Endothelial cell of umbilical vein (primary cell): ENCODE measurements around the gene YEATS4. TPM values are rescaled to one million over a fixed set of nuclear protein-coding genes. Genes with fewer than 3 reads are reported as not detected.

Source experiments
- BruUV-seq: library from RNA; stranded (reverse); fragments of 400-500 nt; replicated peaks from 2 replicates; lab custom pipeline; 2021; lab: Mats Ljungman, UMichigan
- CTCF ChIA-PET: fragments of 300-600, 350-600 bp; sonication (Branson Sonifier 250); formaldehyde crosslinking; loops from one replicate; lab custom pipeline; 2021; ENCODE audit warnings: antibody characterized with exemption, inconsistent platforms; lab: Charles Lee
- POLR2A ChIA-PET: fragments of 300-600, 350-600 bp; sonication (Branson Sonifier 250); formaldehyde crosslinking; loops from one replicate; lab custom pipeline; 2021; ENCODE audit warnings: antibody characterized with exemption, inconsistent platforms; lab: Charles Lee
- DNase-seq: peaks from one replicate; pipeline ENCODE4 v3.0.0-alpha.2; 2011; ENCODE audit warnings: low read depth, low spot score
- FAIRE-seq: peaks from 2 replicates; lab custom pipeline; 2011; peaks lifted over from hg19 to GRCh38; lab: Jason Lieb, UNC
- H2AFZ ChIP-seq: 2 replicates; pipeline ENCODE4 v1.6.0; 2012; ENCODE audit warnings: low read depth, low read length, control low read depth, inconsistent platforms
- H3K27ac ChIP-seq: 2 replicates; pipeline ENCODE4 v1.5.1; 2011; ENCODE audit warnings: low read depth, mild to moderate bottlenecking, control low read depth, low read length, moderate library complexity; ENCODE audit not compliant: insufficient read depth
- H3K27me3 ChIP-seq, 2 experiments: 2 replicates each; pipeline versions ENCODE4 v1.6.0 to v1.6.1; 2011; ENCODE audit warnings: low read length in 2 of 2, mixed read lengths in 1 of 2; ENCODE audit not compliant: control insufficient read depth in 2 of 2, insufficient read depth in 2 of 2
- H3K36me3 ChIP-seq, 2 experiments: 2 replicates in 1 of 2; 3 replicates in 1 of 2; pipeline ENCODE4 v1.5.1; 2011; ENCODE audit warnings: low read length in 2 of 2, mild to moderate bottlenecking in 1 of 2, moderate library complexity in 1 of 2; ENCODE audit not compliant: control insufficient read depth in 2 of 2, insufficient read depth in 2 of 2; ENCODE audit errors: extremely low read depth in 1 of 2
- H3K4me1 ChIP-seq: 3 replicates; pipeline ENCODE4 v1.5.1; 2011; ENCODE audit warnings: mild to moderate bottlenecking, low read length; ENCODE audit not compliant: control insufficient read depth, insufficient read depth; ENCODE audit errors: extremely low read depth
- H3K4me2 ChIP-seq: 2 replicates; pipeline ENCODE4 v1.6.1; 2011; ENCODE audit warnings: low read length, control low read depth, mixed read lengths; ENCODE audit not compliant: insufficient read depth
- H3K4me3 ChIP-seq, 3 experiments: fragments of 200-600 bp in 1 of 3; sonication (generic), shearing (Covaris generic) in 1 of 3; replicated peaks in 1 of 3; 2 replicates each; pipeline ENCODE4 v1.5.1; 2011 to 2016; ENCODE audit warnings: control low read depth in 3 of 3, low read length in 3 of 3, mild to moderate bottlenecking in 2 of 3, inconsistent platforms in 1 of 3, low read depth in 1 of 3, moderate library complexity in 1 of 3; ENCODE audit not compliant: insufficient read depth in 1 of 3
- H3K79me2 ChIP-seq: 2 replicates; pipeline ENCODE4 v1.6.0; 2012; ENCODE audit warnings: low read length, inconsistent platforms; ENCODE audit not compliant: control insufficient read depth, insufficient read depth
- H3K9ac ChIP-seq: replicated peaks from 2 replicates; pipeline ENCODE3; 2011; ENCODE audit warnings: low read length, control low read depth; ENCODE audit not compliant: insufficient read depth; ENCODE audit errors: extremely low read depth
- H3K9me1 ChIP-seq: replicated peaks from 3 replicates; pipeline ENCODE4 v1.6.0; 2011; ENCODE audit warnings: mild to moderate bottlenecking, low read length; ENCODE audit not compliant: control insufficient read depth, insufficient read depth; ENCODE audit errors: extremely low read depth
- H3K9me3 ChIP-seq: replicated peaks from 2 replicates; pipeline ENCODE4 v1.5.1; 2012; ENCODE audit warnings: low read length, inconsistent platforms; ENCODE audit not compliant: control insufficient read depth, insufficient read depth
- H4K20me1 ChIP-seq: replicated peaks from 2 replicates; pipeline ENCODE3; 2011; ENCODE audit warnings: mild to moderate bottlenecking, low read length; ENCODE audit not compliant: control insufficient read depth, insufficient read depth; ENCODE audit errors: extremely low read depth
- CTCF ChIP-seq, 2 donors: IDR thresholded peaks; 1 replicate in 1 of 2; 2 replicates in 1 of 2; pipeline ENCODE4 v1.5.1; 2011; ENCODE audit warnings: low read length in 2 of 2, mild to moderate bottlenecking in 2 of 2, moderate library complexity in 2 of 2, control low read depth in 1 of 2, inconsistent platforms in 1 of 2, low read depth in 1 of 2; ENCODE audit not compliant: insufficient read depth in 1 of 2; ENCODE audit errors: extremely low read depth in 1 of 2
- EZH2 ChIP-seq: IDR thresholded peaks from 2 replicates; pipeline ENCODE4 v1.6.1; 2012; ENCODE audit warnings: borderline replicate concordance, low read depth, mild to moderate bottlenecking, moderate library complexity, low read length, inconsistent platforms; ENCODE audit not compliant: severe bottlenecking
- FOS ChIP-seq: IDR thresholded peaks from 2 replicates; pipeline ENCODE4 v1.6.1; 2011; ENCODE audit warnings: mild to moderate bottlenecking, low read length, moderate library complexity, borderline replicate concordance; ENCODE audit not compliant: insufficient read depth
- GATA2 ChIP-seq: IDR thresholded peaks from 2 replicates; pipeline ENCODE4 v1.7.0; 2011; ENCODE audit warnings: low read depth, mild to moderate bottlenecking, moderate library complexity, mixed read lengths, low read length; ENCODE audit not compliant: insufficient read length, insufficient read depth
- JUN ChIP-seq: IDR thresholded peaks from 2 replicates; pipeline ENCODE4 v1.6.1; 2011; ENCODE audit warnings: borderline replicate concordance, low read depth; ENCODE audit not compliant: insufficient read length, insufficient read depth
- MAX ChIP-seq: IDR thresholded peaks from 2 replicates; pipeline ENCODE4 v1.6.1; 2011; ENCODE audit not compliant: insufficient read depth, insufficient read length
- MYC ChIP-seq: IDR thresholded peaks from one replicate; pipeline ENCODE4 v1.6.1; 2011; ENCODE audit warnings: mild to moderate bottlenecking, low read depth, low read length
- POLR2A ChIP-seq: IDR thresholded peaks from 2 replicates; pipeline ENCODE4 v1.6.1; 2012; ENCODE audit warnings: low read depth, mild to moderate bottlenecking, control low read depth, low read length
- POLR2AphosphoS5 ChIP-seq: IDR thresholded peaks from 2 replicates; pipeline ENCODE4 v1.6.1; 2012; ENCODE audit warnings: low read depth, mild to moderate bottlenecking, control low read depth, low read length, moderate library complexity; ENCODE audit not compliant: insufficient read depth
- dilution Hi-C: fragments of 300-500 bp; cut with MboI; formaldehyde crosslinking; loops from one replicate; pipeline ENCODE4 v1.15.0; 2019; ENCODE audit warnings: low sequenced_read_pairs; ENCODE audit not compliant: extremely low pct_ligation_motif_present
- intact Hi-C: fragments of 100-400 bp; cut with micrococcal nuclease; formaldehyde crosslinking; loops from one replicate; pipeline ENCODE4 v1.10.0; 2022
- polyA plus RNA-seq, 4 experiments: library from polyadenylated mRNA; depleted of rRNA in 3 of 4; stranded (reverse) in 3 of 4; unstranded in 1 of 4; fragments of >200 nt; gene quantifications; 2 replicates each; pipeline versions ENCODE4 v1.2.1 to v1.2.3, GENCODE V29; 2011 to 2012; ENCODE audit warnings: missing spikeins in 1 of 4
- total RNA-seq: library from RNA; stranded (reverse); gene quantifications from 2 replicates; pipeline ENCODE4 v1.2.3, GENCODE V29; 2021

YEATS4 gene
- total and polyA plus RNA-seq, 2 donors (not counting 3 experiments of a cell fraction or from before 2014, with no cell fraction given), result 13.6 to 16.7 TPM

GRCh38 chr12:69350777-69351176 is 8.8 kb upstream of the YEATS4 start:
- H3K9ac ChIP-seq, result no peak overlapping the region
- H3K79me2 ChIP-seq, result no peaks in the 10 kb centered on the region
- intact Hi-C loops, result no loop called here
- no peak overlapping the region for H3K27ac ChIP-seq
- H2AFZ ChIP-seq, result no peak overlapping the region
- no peaks in the 10 kb centered on the region for H4K20me1 ChIP-seq
- no peaks in the 10 kb centered on the region for H3K9me3 ChIP-seq
- no peaks in the 10 kb centered on the region for H3K36me3 ChIP-seq
- H3K9me1 ChIP-seq, result no peaks in the 10 kb centered on the region
- BruUV-seq, result no TSS peak
- FAIRE-seq (no peak), DNase-seq (no peak)
- H3K4me3 ChIP-seq, result no peak overlapping the region
- CTCF ChIA-PET, result interaction anchor here (1.7 kb wide), 1 partner anchor 220 kb away, joined by 4 read pairs; no protein-coding TSS in a partner anchor
- peaks cover 0 to 5% of the 10 kb centered on the region in 2 experiments for H3K27me3 ChIP-seq
- TF ChIP-seq MYC (no peak), FOS (no peak), EZH2 (no peak), POLR2A (no peak), CTCF (IDR thresholded peaks at IDR 0.05; ENCODE audit: extremely low read depth in 1 of 2, insufficient read depth in 1 of 2, low read depth in 1 of 2, low read length in 2 of 2) (no peak), MAX (no peak), POLR2AphosphoS5 (no peak), GATA2 (no peak), JUN (no peak)
- POLR2A ChIA-PET, result no interaction called here
- H3K4me1 ChIP-seq, result no peaks in the 10 kb centered on the region
- dilution Hi-C loops, result no loop called here
- H3K4me2 ChIP-seq, result no peak overlapping the region
